HepG2 (cell line): ENCODE measurements around the gene TSC22D4. TPM values are rescaled to one million over a fixed set of nuclear protein-coding genes. Genes with fewer than 3 reads are reported as not detected.

ENCODE experiments used
- CBX5 ChIP-seq: sonication (generic); formaldehyde crosslinking; IDR thresholded peaks from 2 replicates; pipeline ENCODE4 v1.4.0; 2020; ENCODE audit warnings: missing genetic modification reagents, borderline replicate concordance
- CENPT ChIP-seq: sonication (generic); formaldehyde crosslinking; IDR thresholded peaks from 2 replicates; pipeline ENCODE4 v1.8.0; 2022; ENCODE audit warnings: low read depth, mild to moderate bottlenecking, moderate library complexity, missing genetic modification reagents
- DNMT3B ChIP-seq: conservative IDR thresholded peaks from 2 replicates; pipeline ENCODE4 v1.6.1; 2016; ENCODE audit warnings: missing biosample characterization, control low read depth
- DPF2 ChIP-seq: sonication (generic); formaldehyde crosslinking; IDR thresholded peaks from 2 replicates; pipeline ENCODE4 v1.4.0; 2020; ENCODE audit warnings: mild to moderate bottlenecking, low read depth, missing genetic modification reagents, borderline replicate concordance
- FOXP4 ChIP-seq: sonication (generic); formaldehyde crosslinking; IDR thresholded peaks from 2 replicates; pipeline ENCODE4 v1.4.0; 2020; ENCODE audit warnings: missing genetic modification reagents
- KLF16 ChIP-seq, 2 experiments: sonication (generic) in 1 of 2; formaldehyde crosslinking in 1 of 2; IDR thresholded peaks; 2 replicates each; pipeline versions ENCODE4 v1.6.1 to v1.8.0; 2016 to 2023; ENCODE audit warnings: missing genetic modification reagents in 2 of 2, missing compliant biosample characterization in 1 of 2
- MBD4 ChIP-seq: IDR thresholded peaks from 2 replicates; pipeline ENCODE4 v1.6.1; 2012; ENCODE audit warnings: low read length, inconsistent platforms, borderline replicate concordance
- SIX4 ChIP-seq: sonication (generic); formaldehyde crosslinking; IDR thresholded peaks from 2 replicates; pipeline ENCODE4 v1.4.0; 2020; ENCODE audit warnings: missing genetic modification reagents
- SP140L ChIP-seq: sonication (generic); formaldehyde crosslinking; IDR thresholded peaks from 2 replicates; pipeline ENCODE4 v1.4.0; 2020; ENCODE audit warnings: missing genetic modification reagents, borderline replicate concordance
- ZBTB39 ChIP-seq: sonication (generic); formaldehyde crosslinking; IDR thresholded peaks from 2 replicates; pipeline ENCODE4 v1.5.0; 2020; ENCODE audit warnings: missing genetic modification reagents
- ZFP1 ChIP-seq: IDR thresholded peaks from 2 replicates; pipeline ENCODE4 v1.6.1; 2016
- ZFP90 ChIP-seq: sonication (generic); formaldehyde crosslinking; IDR thresholded peaks from 2 replicates; pipeline ENCODE4 v1.8.0; 2022; ENCODE audit warnings: missing genetic modification reagents, mild to moderate bottlenecking, inconsistent platforms, borderline replicate concordance
- ZNF17 ChIP-seq: sonication (generic); formaldehyde crosslinking; IDR thresholded peaks from 2 replicates; pipeline ENCODE4 v1.5.0; 2020; ENCODE audit warnings: mild to moderate bottlenecking, missing genetic modification reagents
- ZNF281 ChIP-seq: sonication (generic); formaldehyde crosslinking; IDR thresholded peaks from 2 replicates; pipeline ENCODE4 v1.4.0; 2020; ENCODE audit warnings: missing genetic modification reagents, borderline replicate concordance
- ZNF296 ChIP-seq: sonication (generic); formaldehyde crosslinking; conservative IDR thresholded peaks from 2 replicates; pipeline ENCODE4 v1.5.0; 2020; ENCODE audit warnings: mild to moderate bottlenecking, missing genetic modification reagents
- ZNF383 ChIP-seq: sonication (generic); formaldehyde crosslinking; IDR thresholded peaks from 2 replicates; pipeline ENCODE4 v1.4.0; 2020; ENCODE audit warnings: missing genetic modification reagents, mild to moderate bottlenecking, borderline replicate concordance
- ZNF547 ChIP-seq: sonication (generic); formaldehyde crosslinking; IDR thresholded peaks from 2 replicates; pipeline ENCODE4 v1.5.1; 2020; ENCODE audit warnings: mild to moderate bottlenecking, missing genetic modification reagents
- ZNF607 ChIP-seq: sonication (generic); formaldehyde crosslinking; IDR thresholded peaks from 2 replicates; pipeline ENCODE4 v1.5.1; 2020; ENCODE audit warnings: missing genetic modification reagents, mild to moderate bottlenecking, borderline replicate concordance
- ZUFSP ChIP-seq: sonication (generic); formaldehyde crosslinking; IDR thresholded peaks from 2 replicates; pipeline ENCODE4 v1.9.0; 2021; ENCODE audit warnings: missing genetic modification reagents, mild to moderate bottlenecking, borderline replicate concordance
- polyA plus RNA-seq, 8 experiments: library from polyadenylated mRNA; depleted of rRNA in 3 of 8; stranded (reverse) in 7 of 8; unstranded in 1 of 8; fragments of >200 nt; fragmentation: Illumina TruSeq in 4 of 8; extraction: Trizol in 4 of 8; gene quantifications; 2 replicates each; pipeline versions ENCODE4 v1.2.1 to v1.2.3, GENCODE V29; 2011 to 2016; ENCODE audit warnings: low read depth in 4 of 8, missing spikeins in 1 of 8, mixed read lengths in 1 of 8; ENCODE audit not compliant: insufficient read depth in 1 of 8
- total RNA-seq, 5 experiments: library from RNA; depleted of rRNA; stranded (reverse); fragments of >200 nt; fragmentation: Illumina TruSeq; extraction: Trizol; gene quantifications; 2 replicates each; pipeline ENCODE4 v1.2.3, GENCODE V29; 2016; ENCODE audit warnings: low read depth in 1 of 5

The TSC22D4 gene
- total and polyA plus RNA-seq, 2 of the 13 experiments (the other 11 are each of a cell fraction or from before 2014, with no cell fraction given) = 7.7 to 8.7 TPM

GRCh38 chr7:100428199-100428966, 50.6 kb downstream of the TSC22D4 start, which contains the start of gene ZCWPW1 (continued):
- TF ChIP-seq ZNF281 (CRISPR knock-in tag) (peak; percentile 68; the same call in 1 of the 2 replicates), ZNF296 (CRISPR knock-in tag) (no peak), ZNF547 (peak; percentile 65), DNMT3B (CRISPR knock-in tag) (no peak; the same call in 1 of the 2 replicates), ZFP1 (CRISPR knock-in tag) (peak; percentile 75), ZBTB39 (CRISPR knock-in tag) (peak; percentile 46; the same call in 1 of the 2 replicates), MBD4 (no peak), DPF2 (CRISPR knock-in tag) (no peak), SIX4 (CRISPR knock-in tag) (0 out of 2 replicates have a peak, but pooled peaks have one; percentile 35), ZNF383 (CRISPR knock-in tag) (peak; percentile 6; the same call in 1 of the 2 replicates), CBX5 (CRISPR knock-in tag) (peak; percentile 49; the same call in 1 of the 2 replicates), ZUFSP (CRISPR knock-in tag) (no peak), CENPT (CRISPR knock-in tag) (peak; percentile 81; the same call in 1 of the 2 replicates), FOXP4 (peak; percentile 23), SP140L (CRISPR knock-in tag) (no peak), ZFP90 (CRISPR knock-in tag) (peak; percentile 69), ZNF17 (no peak), ZNF607 (CRISPR knock-in tag) (peak; percentile 73), KLF16 (CRISPR knock-in tag; IDR thresholded peaks at IDR 0.05) (peak; percentile 80 to 82; a peak in 2 of 4 replicates)
